Measurements from ENCODE around the gene DDX3X. TPM values are rescaled to one million over a fixed set of nuclear protein-coding genes. Genes with fewer than 3 reads are reported as not detected.
A peak's percentile ranks its signal among the peaks of the same experiment; 100 is the strongest.

DDX3X gene
- total and polyA plus RNA-seq, 9 of the 15 experiments (the other 6 are each of a cell fraction or from before 2014, with no cell fraction given) = 51.3 to 232 (median 138) TPM

DNA sequence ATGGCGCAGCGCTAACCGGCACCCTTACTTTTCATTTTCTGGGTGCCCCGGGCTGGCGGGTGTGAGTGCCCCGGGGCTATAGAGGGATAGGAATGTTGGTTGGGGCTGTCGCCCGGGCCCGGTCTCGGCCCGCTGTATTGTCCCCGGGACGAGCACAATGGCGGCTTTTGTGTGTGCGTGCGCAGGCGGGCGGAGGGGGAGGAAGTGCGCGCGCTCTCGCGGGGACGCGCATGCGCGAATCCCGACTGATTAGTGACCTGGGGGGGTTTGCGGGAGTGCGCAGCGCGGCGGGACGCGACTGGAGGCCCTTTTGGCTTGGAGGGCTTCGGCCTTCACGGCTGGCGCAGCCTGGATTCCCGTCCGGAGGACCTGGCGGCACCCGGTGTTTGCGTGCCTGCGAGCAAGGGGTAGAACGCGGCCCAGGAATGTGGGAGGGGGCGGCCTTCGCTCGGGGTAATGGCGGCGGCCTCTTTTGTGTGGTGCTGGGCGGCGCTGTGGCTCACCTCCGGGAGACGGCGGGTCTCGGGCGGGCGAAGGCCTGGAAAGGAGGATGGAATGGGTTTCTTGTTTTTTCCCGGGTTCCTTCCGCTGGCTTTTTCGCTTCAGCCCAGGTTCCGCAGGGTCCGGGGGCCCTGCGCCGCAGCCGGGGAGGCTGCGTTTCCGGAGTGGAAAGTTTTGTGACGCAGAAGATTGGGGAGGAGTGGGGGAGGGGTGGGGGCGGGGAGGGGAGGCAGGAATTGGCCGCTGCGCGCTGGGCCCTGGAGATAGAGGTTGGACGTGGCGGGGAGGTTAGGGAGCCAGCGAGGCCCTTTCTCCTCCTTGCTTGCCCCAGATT lies 618 bp downstream of the DDX3X start (continued):
- TF ChIP-seq NR2C1 (IDR thresholded peaks at IDR 0.05) = no peak
- no peak; the same call in 1 of the 2 replicates for TF ChIP-seq NR2C1 (tag; IDR thresholded peaks at IDR 0.05)
- TF ChIP-seq ZC3H8 (IDR thresholded peaks at IDR 0.05) = no peak
- TF ChIP-seq BCOR (IDR thresholded peaks at IDR 0.05) = no peak
- TF ChIP-seq, protein P1, sequence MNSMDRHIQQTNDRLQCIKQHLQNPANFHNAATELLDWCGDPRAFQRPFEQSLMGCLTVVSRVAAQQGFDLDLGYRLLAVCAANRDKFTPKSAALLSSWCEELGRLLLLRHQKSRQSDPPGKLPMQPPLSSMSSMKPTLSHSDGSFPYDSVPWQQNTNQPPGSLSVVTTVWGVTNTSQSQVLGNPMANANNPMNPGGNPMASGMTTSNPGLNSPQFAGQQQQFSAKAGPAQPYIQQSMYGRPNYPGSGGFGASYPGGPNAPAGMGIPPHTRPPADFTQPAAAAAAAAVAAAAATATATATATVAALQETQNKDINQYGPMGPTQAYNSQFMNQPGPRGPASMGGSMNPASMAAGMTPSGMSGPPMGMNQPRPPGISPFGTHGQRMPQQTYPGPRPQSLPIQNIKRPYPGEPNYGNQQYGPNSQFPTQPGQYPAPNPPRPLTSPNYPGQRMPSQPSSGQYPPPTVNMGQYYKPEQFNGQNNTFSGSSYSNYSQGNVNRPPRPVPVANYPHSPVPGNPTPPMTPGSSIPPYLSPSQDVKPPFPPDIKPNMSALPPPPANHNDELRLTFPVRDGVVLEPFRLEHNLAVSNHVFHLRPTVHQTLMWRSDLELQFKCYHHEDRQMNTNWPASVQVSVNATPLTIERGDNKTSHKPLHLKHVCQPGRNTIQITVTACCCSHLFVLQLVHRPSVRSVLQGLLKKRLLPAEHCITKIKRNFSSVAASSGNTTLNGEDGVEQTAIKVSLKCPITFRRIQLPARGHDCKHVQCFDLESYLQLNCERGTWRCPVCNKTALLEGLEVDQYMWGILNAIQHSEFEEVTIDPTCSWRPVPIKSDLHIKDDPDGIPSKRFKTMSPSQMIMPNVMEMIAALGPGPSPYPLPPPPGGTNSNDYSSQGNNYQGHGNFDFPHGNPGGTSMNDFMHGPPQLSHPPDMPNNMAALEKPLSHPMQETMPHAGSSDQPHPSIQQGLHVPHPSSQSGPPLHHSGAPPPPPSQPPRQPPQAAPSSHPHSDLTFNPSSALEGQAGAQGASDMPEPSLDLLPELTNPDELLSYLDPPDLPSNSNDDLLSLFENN (IDR thresholded peaks at IDR 0.05; ENCODE audit: low read depth in 2 of 2, low read length in 2 of 2) = peak in 1 of 2 experiments; percentile 18; a peak in 1 of 4 replicates
- no peak for TF ChIP-seq SETDB1 (IDR thresholded peaks at IDR 0.05; ENCODE audit: low read length)
- TF ChIP-seq ZC3H11A (IDR thresholded peaks at IDR 0.05; ENCODE audit: low read depth, low read length) = no peak
- TF ChIP-seq ZNF197 (CRISPR knock-in tag; IDR thresholded peaks at IDR 0.05; ENCODE audit: low read depth) = no peak
- TF ChIP-seq, protein P2, sequence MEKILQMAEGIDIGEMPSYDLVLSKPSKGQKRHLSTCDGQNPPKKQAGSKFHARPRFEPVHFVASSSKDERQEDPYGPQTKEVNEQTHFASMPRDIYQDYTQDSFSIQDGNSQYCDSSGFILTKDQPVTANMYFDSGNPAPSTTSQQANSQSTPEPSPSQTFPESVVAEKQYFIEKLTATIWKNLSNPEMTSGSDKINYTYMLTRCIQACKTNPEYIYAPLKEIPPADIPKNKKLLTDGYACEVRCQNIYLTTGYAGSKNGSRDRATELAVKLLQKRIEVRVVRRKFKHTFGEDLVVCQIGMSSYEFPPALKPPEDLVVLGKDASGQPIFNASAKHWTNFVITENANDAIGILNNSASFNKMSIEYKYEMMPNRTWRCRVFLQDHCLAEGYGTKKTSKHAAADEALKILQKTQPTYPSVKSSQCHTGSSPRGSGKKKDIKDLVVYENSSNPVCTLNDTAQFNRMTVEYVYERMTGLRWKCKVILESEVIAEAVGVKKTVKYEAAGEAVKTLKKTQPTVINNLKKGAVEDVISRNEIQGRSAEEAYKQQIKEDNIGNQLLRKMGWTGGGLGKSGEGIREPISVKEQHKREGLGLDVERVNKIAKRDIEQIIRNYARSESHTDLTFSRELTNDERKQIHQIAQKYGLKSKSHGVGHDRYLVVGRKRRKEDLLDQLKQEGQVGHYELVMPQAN (IDR thresholded peaks at IDR 0.05; ENCODE audit: borderline replicate concordance) = no peak
- TF ChIP-seq FIP1L1 (IDR thresholded peaks at IDR 0.05; ENCODE audit: low read depth, low read length, poor library complexity, severe bottlenecking) = peak; percentile 96
- no peak for TF ChIP-seq PHF21A (IDR thresholded peaks at IDR 0.05; ENCODE audit: borderline replicate concordance, low read depth)
- TF ChIP-seq, protein P3, sequence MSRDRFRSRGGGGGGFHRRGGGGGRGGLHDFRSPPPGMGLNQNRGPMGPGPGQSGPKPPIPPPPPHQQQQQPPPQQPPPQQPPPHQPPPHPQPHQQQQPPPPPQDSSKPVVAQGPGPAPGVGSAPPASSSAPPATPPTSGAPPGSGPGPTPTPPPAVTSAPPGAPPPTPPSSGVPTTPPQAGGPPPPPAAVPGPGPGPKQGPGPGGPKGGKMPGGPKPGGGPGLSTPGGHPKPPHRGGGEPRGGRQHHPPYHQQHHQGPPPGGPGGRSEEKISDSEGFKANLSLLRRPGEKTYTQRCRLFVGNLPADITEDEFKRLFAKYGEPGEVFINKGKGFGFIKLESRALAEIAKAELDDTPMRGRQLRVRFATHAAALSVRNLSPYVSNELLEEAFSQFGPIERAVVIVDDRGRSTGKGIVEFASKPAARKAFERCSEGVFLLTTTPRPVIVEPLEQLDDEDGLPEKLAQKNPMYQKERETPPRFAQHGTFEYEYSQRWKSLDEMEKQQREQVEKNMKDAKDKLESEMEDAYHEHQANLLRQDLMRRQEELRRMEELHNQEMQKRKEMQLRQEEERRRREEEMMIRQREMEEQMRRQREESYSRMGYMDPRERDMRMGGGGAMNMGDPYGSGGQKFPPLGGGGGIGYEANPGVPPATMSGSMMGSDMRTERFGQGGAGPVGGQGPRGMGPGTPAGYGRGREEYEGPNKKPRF (IDR thresholded peaks at IDR 0.05; ENCODE audit: low read depth, low read length) = no peak
- peak in 1 of 2 experiments; percentile 53; a peak in 1 of 4 replicates for TF ChIP-seq FOXA3 (CRISPR knock-in tag; conservative IDR thresholded peaks at IDR 0.05 in 1 of 2, IDR thresholded peaks at IDR 0.05 in 1 of 2)
- TF ChIP-seq DPF2 (IDR thresholded peaks at IDR 0.05) = no peak
- TF ChIP-seq CHD1 (IDR thresholded peaks at IDR 0.05; ENCODE audit: low read length) = peak; percentile 84
- no peak for TF ChIP-seq SREBF1 (IDR thresholded peaks at IDR 0.05; ENCODE audit: borderline replicate concordance, low read depth, low read length)
